K562 (cell line): ENCODE data around the gene DNAJC6. TPM values are rescaled to one million over a fixed set of nuclear protein-coding genes. Genes with fewer than 3 reads are reported as not detected.
A peak's percentile ranks its signal among the peaks of the same experiment; 100 is the strongest.

ENCODE experiments used
- ATAC-seq: fragments of 200-7000 bp; cut with Tn5 transposase; 3 replicates; pipeline ENCODE4 v1.9.1; 2020; ENCODE audit warnings: moderate library complexity
- BruUV-seq: library from RNA; stranded (reverse); fragments of 400-500 nt; replicated peaks from 2 replicates; lab custom pipeline; 2021; lab: Mats Ljungman, UMichigan
- CTCF ChIA-PET: fragments of 300-600 bp; formaldehyde crosslinking; extraction: SDS; loops from one replicate; lab custom pipeline; 2021; ENCODE audit warnings: low intra/inter-chr PET ratio; lab: Yijun Ruan, JAX
- POLR2A ChIA-PET: fragments of 300-600, 350-650 bp; sonication (Branson Sonifier 250); formaldehyde crosslinking; extraction: SDS; loops from one replicate; lab custom pipeline; 2021; ENCODE audit warnings: antibody characterized with exemption, inconsistent platforms; lab: Yijun Ruan, JAX
- DNase-seq, 4 experiments: peaks; one replicate each; pipeline versions ENCODE4 v3.0.0 to v3.0.0-alpha.2; 2011 to 2018; ENCODE audit warnings: low spot score in 3 of 4, mixed read lengths in 3 of 4; ENCODE audit errors: extremely low read depth in 1 of 4
- FAIRE-seq: peaks from 2 replicates; lab custom pipeline; 2011; peaks lifted over from hg19 to GRCh38; lab: Jason Lieb, UNC
- H2AFZ ChIP-seq: 2 replicates; pipeline ENCODE4 v1.6.0; 2011; ENCODE audit warnings: low read depth, low read length, control low read depth, inconsistent platforms
- H3K27ac ChIP-seq: fragments of 200-600 bp; 3 replicates; pipeline ENCODE4 v1.8.0; 2011; ENCODE audit warnings: low read depth, mild to moderate bottlenecking, control low read depth, inconsistent platforms, low read length, moderate library complexity, mixed read lengths; ENCODE audit errors: extremely low read depth
- H3K27me3 ChIP-seq, 2 experiments: fragments of 300-600 bp in 1 of 2; 2 replicates in 1 of 2; 3 replicates in 1 of 2; pipeline versions ENCODE4 v1.6.0 to v1.8.0; 2011; ENCODE audit warnings: inconsistent platforms in 2 of 2, low read length in 2 of 2, mild to moderate bottlenecking in 1 of 2, mixed read lengths in 1 of 2, moderate library complexity in 1 of 2; ENCODE audit not compliant: control insufficient read depth in 2 of 2, insufficient read depth in 2 of 2
- H3K36me3 ChIP-seq: fragments of 300-600 bp; 3 replicates; pipeline ENCODE4 v1.8.0; 2011; ENCODE audit warnings: mild to moderate bottlenecking, low read length, inconsistent platforms; ENCODE audit not compliant: control insufficient read depth, insufficient read depth
- H3K4me1 ChIP-seq, 2 experiments: fragments of 200-600 bp in 1 of 2; replicated peaks in 1 of 2; 2 replicates in 1 of 2; 3 replicates in 1 of 2; pipeline versions ENCODE4 v1.5.1 to v1.8.0; 2011; ENCODE audit warnings: inconsistent platforms in 2 of 2, low read length in 2 of 2, mild to moderate bottlenecking in 1 of 2, mixed read lengths in 1 of 2, moderate library complexity in 1 of 2; ENCODE audit not compliant: control insufficient read depth in 2 of 2, insufficient read depth in 2 of 2
- H3K4me2 ChIP-seq: 2 replicates; pipeline ENCODE4 v1.6.1; 2011; ENCODE audit warnings: low read length, control low read depth, inconsistent platforms, mixed read lengths; ENCODE audit not compliant: insufficient read depth
- H3K4me3 ChIP-seq: fragments of 200-600 bp; sonication (generic), shearing (Covaris generic); 2 replicates; pipeline ENCODE4 v1.5.1; 2016; ENCODE audit warnings: control low read depth, inconsistent platforms
- H3K79me2 ChIP-seq: fragments of 200-600 bp; 3 replicates; pipeline ENCODE4 v1.8.0; 2011; ENCODE audit warnings: low read length, inconsistent platforms; ENCODE audit not compliant: control insufficient read depth, insufficient read depth
- H3K9ac ChIP-seq, 2 experiments: 2 replicates each; pipeline versions ENCODE4 v1.6.0 to v1.6.1; 2011; ENCODE audit warnings: low read depth in 2 of 2, low read length in 2 of 2, control low read depth in 1 of 2, inconsistent platforms in 1 of 2, mild to moderate bottlenecking in 1 of 2, mixed read lengths in 1 of 2; ENCODE audit not compliant: insufficient read depth in 1 of 2
- H3K9me1 ChIP-seq: one replicate; pipeline ENCODE4 v1.6.0; 2011; ENCODE audit warnings: inconsistent platforms, mild to moderate bottlenecking, low read length, moderate library complexity; ENCODE audit not compliant: control insufficient read depth, insufficient read depth
- H3K9me3 ChIP-seq: replicated peaks from 2 replicates; pipeline ENCODE4 v1.5.1; 2011; ENCODE audit warnings: low read depth, low read length, inconsistent platforms; ENCODE audit not compliant: control insufficient read depth, insufficient read depth
- H4K20me1 ChIP-seq: replicated peaks from 2 replicates; pipeline ENCODE4 v1.6.1; 2011; ENCODE audit warnings: low read length, inconsistent platforms, mixed read lengths; ENCODE audit not compliant: control insufficient read depth, insufficient read depth
- ADNP ChIP-seq: fragments of 200-800 bp; sonication (Bioruptor generic); IDR thresholded peaks from 2 replicates; pipeline ENCODE4 v1.6.1; 2016; ENCODE audit warnings: missing genetic modification characterization, missing compliant biosample characterization
- C11orf30 ChIP-seq: fragments of 450-650 bp; IDR thresholded peaks from 2 replicates; pipeline ENCODE4 v1.6.1; 2016; ENCODE audit warnings: low read depth, mild to moderate bottlenecking
- CBX2 ChIP-seq: fragments of 200-600 bp; sonication (generic); IDR thresholded peaks from one replicate; pipeline ENCODE4 v1.6.1; 2012; ENCODE audit warnings: mild to moderate bottlenecking, low read length, inconsistent platforms; ENCODE audit not compliant: insufficient read depth, poor library complexity, severe bottlenecking
- CREB1 ChIP-seq, 2 experiments: sonication (generic) in 1 of 2; formaldehyde crosslinking in 1 of 2; IDR thresholded peaks; 2 replicates each; pipeline versions ENCODE4 v1.6.1 to v1.8.0; 2012 to 2022; ENCODE audit warnings: inconsistent platforms in 1 of 2, mild to moderate bottlenecking in 1 of 2, missing genetic modification reagents in 1 of 2, moderate library complexity in 1 of 2
- HDAC3 ChIP-seq: fragments of 450-650 bp; IDR thresholded peaks from 2 replicates; pipeline ENCODE4 v1.6.1; 2018; ENCODE audit warnings: borderline replicate concordance, mild to moderate bottlenecking, moderate library complexity; ENCODE audit not compliant: partially characterized antibody
- MYC ChIP-seq, 2 experiments: fragments of 250-450 bp in 1 of 2; sonication (Bioruptor Pico) in 1 of 2; IDR thresholded peaks; 2 replicates each; pipeline versions ENCODE4 v1.5.1 to v1.6.1; 2012 to 2021; ENCODE audit warnings: low read depth in 2 of 2, borderline replicate concordance in 1 of 2, improper control_type of control experiment in 1 of 2, low read length in 1 of 2, mild to moderate bottlenecking in 1 of 2, moderate library complexity in 1 of 2
- PTTG1 ChIP-seq: fragments of 450-650 bp; IDR thresholded peaks from 2 replicates; pipeline ENCODE4 v1.6.1; 2016; ENCODE audit warnings: low read depth, mild to moderate bottlenecking, missing genetic modification characterization, missing compliant biosample characterization
- SMARCA4 ChIP-seq: fragments of 450-650 bp; IDR thresholded peaks from 2 replicates; pipeline ENCODE4 v1.6.1; 2016
- ZNF140 ChIP-seq: fragments of 250-450 bp; sonication (Bioruptor Pico); IDR thresholded peaks from 2 replicates; pipeline ENCODE4 v1.8.0; 2021; ENCODE audit warnings: moderate library complexity, mild to moderate bottlenecking, inconsistent platforms
- ZNF316 ChIP-seq: fragments of 450-650 bp; IDR thresholded peaks from 2 replicates; pipeline ENCODE4 v1.6.1; 2016
- ZNF384 ChIP-seq: IDR thresholded peaks from 2 replicates; pipeline ENCODE4 v1.6.1; 2012; ENCODE audit warnings: low read depth, low read length, improper control_type of control experiment
- WGBS: fragments of 100-300 bp; shearing (Covaris generic); methylation state at CpG from one replicate; pipeline ENCODE4 v1.1.6; 2016; ENCODE audit warnings: low coverage, mixed read lengths; ENCODE audit not compliant: insufficient coverage; ENCODE audit errors: missing lambda C conversion rate; 5-methylcytosine and 5-hydroxymethylcytosine counted together
- in situ Hi-C: fragments of 300-500 bp; cut with MboI; formaldehyde crosslinking; loops from 4 replicates; pipeline ENCODE4 v1.15.0; 2018; ENCODE audit warnings: inconsistent platforms, mixed read lengths
- intact Hi-C: fragments of 100-400 bp; cut with micrococcal nuclease; formaldehyde crosslinking; loops from 2 replicates; pipeline ENCODE4 v1.14.2; 2022
- polyA plus RNA-seq, 8 experiments: library from polyadenylated mRNA; depleted of rRNA in 4 of 8; stranded (reverse) in 5 of 8; unstranded in 3 of 8; fragments of >200 nt; fragmentation: Nextera tagmentation in 2 of 8; fragmentation: Illumina TruSeq in 1 of 8; extraction: Ambion mirVana in 2 of 8; extraction: Trizol in 1 of 8; gene quantifications; 2 replicates each; pipeline versions ENCODE4 v1.2.1 to v1.2.3, GENCODE V29; 2011 to 2014; ENCODE audit warnings: inconsistent platforms in 1 of 8, missing spikeins in 1 of 8
- total RNA-seq, 7 experiments: library from RNA; depleted of rRNA in 6 of 7; stranded (reverse); fragments of >200 nt in 6 of 7; fragmentation: Illumina TruSeq in 2 of 7; extraction: Trizol in 2 of 7; gene quantifications; 2 replicates each; pipeline versions ENCODE4 v1.2.1 to v1.2.3, GENCODE V29; 2011 to 2021; ENCODE audit warnings: low replicate concordance in 1 of 7

DNAJC6 gene
- total and polyA plus RNA-seq, 9 of the 15 experiments (the other 6 are each of a cell fraction or from before 2014, with no cell fraction given): 6.7 to 78.7 (median 28.0) TPM

DNA sequence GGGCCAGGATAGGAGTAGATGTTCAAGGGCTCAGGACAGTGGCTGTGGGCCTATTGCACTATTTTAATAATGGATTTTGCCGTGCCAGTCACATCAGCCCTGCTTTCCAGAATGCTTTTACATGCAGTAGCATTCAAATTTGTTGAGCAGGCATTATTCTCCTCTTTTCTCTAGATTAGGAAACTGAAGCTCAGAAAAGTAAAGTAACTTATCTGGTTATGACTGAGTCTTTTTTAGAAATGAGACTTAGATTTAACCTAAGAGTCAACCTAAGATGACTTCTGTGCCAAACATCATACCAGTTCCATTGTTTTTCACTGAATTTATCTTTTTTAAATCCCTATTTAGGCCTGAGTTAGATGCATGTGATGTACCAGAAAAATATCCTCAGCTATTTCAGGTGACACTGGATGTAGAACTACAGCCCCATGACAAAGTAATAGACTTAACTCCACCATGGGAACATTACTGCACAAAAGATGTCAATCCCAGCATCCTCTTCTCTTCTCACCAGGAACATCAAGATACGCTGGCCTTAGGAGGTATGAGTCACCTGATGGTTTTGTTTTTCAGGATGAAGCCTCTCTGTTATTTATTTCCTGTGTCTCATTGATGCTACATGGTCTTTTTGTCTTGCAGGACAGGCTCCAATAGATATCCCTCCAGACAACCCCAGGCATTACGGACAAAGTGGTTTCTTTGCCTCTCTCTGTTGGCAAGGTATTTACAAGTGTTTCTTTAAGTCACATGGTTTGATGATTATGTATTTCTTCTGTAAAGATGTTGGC is 79.8 kb downstream of the DNAJC6 start:
- Histone ChIP-seq H3K4me3 (no peak overlapping the region), H3K36me3 (peaks cover 99% of the 10 kb centered on the region), H3K27me3 (no peaks in the 10 kb centered on the region), H3K9me1 (no peaks in the 10 kb centered on the region), H2AFZ (no peak overlapping the region), H3K9ac (no peak overlapping the region), H4K20me1 (no peaks in the 10 kb centered on the region), H3K4me2 (no peak overlapping the region), H3K27ac (no peak overlapping the region), H3K79me2 (no peaks in the 10 kb centered on the region; the same call in 2 of the 3 replicates), H3K9me3 (no peaks in the 10 kb centered on the region), H3K4me1 (no peaks in the 10 kb centered on the region)
- ATAC-seq (no peak), FAIRE-seq (no peak), DNase-seq (no peak)
- TF ChIP-seq ZNF140 (CRISPR knock-in tag) (no peak), HDAC3 (no peak), ZNF316 (peak; percentile 49; the same call in 1 of the 2 replicates), ZNF384 (no peak), CREB1 (IDR thresholded peaks at IDR 0.05) (no peak), CREB1 (CRISPR knock-in tag; IDR thresholded peaks at IDR 0.05) (no peak), MYC (IDR thresholded peaks at IDR 0.05; ENCODE audit: low read depth, low read length) (no peak), MYC (CRISPR knock-in tag; IDR thresholded peaks at IDR 0.05; ENCODE audit: borderline replicate concordance, low read depth) (no peak), SMARCA4 (no peak), CBX2 (no peak), ADNP (tag) (no peak), PTTG1 (tag) (no peak), C11orf30 (peak; percentile 21; the same call in 1 of the 2 replicates)
- ChIA-PET CTCF (no interaction called here), POLR2A (interaction anchor here (1.1 kb wide), 1 partner anchor 30 kb away, joined by 4 read pairs; no protein-coding TSS in a partner anchor)
- no TSS peak for BruUV-seq
- 92% methylated on average over 3 of the region's 3 CpGs for WGBS
- in situ Hi-C loops (no loop called here), intact Hi-C loops (no loop called here)
